ENCODE data around the gene MAP2K6.

MAP2K6 gene

GRCh38 chr17:69574257-69575197 is 160.0 kb downstream of the MAP2K6 start:
- no peak for DNase-seq

GRCh38 chr17:69575346-69575761 is 160.9 kb downstream of the MAP2K6 start:
- no peak for DNase-seq

GRCh38 chr17:69577098-69577497 is 162.6 kb downstream of the MAP2K6 start:
- no peak for DNase-seq

- DNase-seq, result no peak
Observed at GRCh38 chr17:69578385-69578936, 164.0 kb downstream of the MAP2K6 start.

- no peak for DNase-seq
Observed at GRCh38 chr17:69579961-69580677, 165.6 kb downstream of the MAP2K6 start.

- DNase-seq, result no peak
Observed at GRCh38 chr17:69581061-69581961, 166.8 kb downstream of the MAP2K6 start.

GRCh38 chr17:69588316-69588715 is 173.8 kb downstream of the MAP2K6 start:
- no peak for DNase-seq

GRCh38 chr17:69588827-69589239 is 174.3 kb downstream of the MAP2K6 start:
- no peak for DNase-seq

GRCh38 chr17:69590671-69591070 is 176.2 kb downstream of the MAP2K6 start:
- no peak for DNase-seq

- no peak for DNase-seq
Observed at GRCh38 chr17:69592692-69593350, 178.3 kb downstream of the MAP2K6 start.

- DNase-seq, result no peak
Observed at GRCh38 chr17:69593351-69593715, 178.8 kb downstream of the MAP2K6 start.

- DNase-seq, result no peak
Observed at GRCh38 chr17:69593716-69594115, 179.2 kb downstream of the MAP2K6 start.

- DNase-seq, result no peak
Observed at GRCh38 chr17:69594641-69595040, 180.1 kb downstream of the MAP2K6 start.

GRCh38 chr17:69596141-69596540 is 181.6 kb downstream of the MAP2K6 start:
- no peak for DNase-seq

- DNase-seq, result no peak
Observed at GRCh38 chr17:69597898-69598692, 183.6 kb downstream of the MAP2K6 start.

GRCh38 chr17:69602972-69603371 is 188.5 kb downstream of the MAP2K6 start:
- DNase-seq, result no peak
